HepG2 (cell line): ENCODE data around the gene MEGF10.

Experiments
- CEBPB ChIP-seq: IDR thresholded peaks from 2 replicates; pipeline ENCODE4 v1.6.1; 2011; ENCODE audit warnings: low read depth, low read length, improper control_type of control experiment, borderline replicate concordance
- CTCF ChIP-seq: sonication (generic); formaldehyde crosslinking; IDR thresholded peaks from 2 replicates; pipeline ENCODE4 v1.5.0; 2020; ENCODE audit warnings: mild to moderate bottlenecking, missing genetic modification reagents, moderate library complexity
- E2F1 ChIP-seq: sonication (generic); formaldehyde crosslinking; IDR thresholded peaks from 2 replicates; pipeline ENCODE4 v1.5.0; 2020; ENCODE audit warnings: missing genetic modification reagents
- HMGXB3 ChIP-seq: sonication (generic); formaldehyde crosslinking; IDR thresholded peaks from 2 replicates; pipeline ENCODE4 v1.4.0; 2020; ENCODE audit warnings: missing genetic modification reagents, borderline replicate concordance
- MEIS1 ChIP-seq: sonication (generic); formaldehyde crosslinking; IDR thresholded peaks from 2 replicates; pipeline ENCODE4 v1.9.0; 2021; ENCODE audit warnings: mild to moderate bottlenecking, missing genetic modification reagents, moderate library complexity, borderline replicate concordance
- MLX ChIP-seq: IDR thresholded peaks from 2 replicates; pipeline ENCODE4 v1.6.1; 2016
- POLR2A ChIP-seq, 2 experiments: IDR thresholded peaks; 2 replicates each; pipeline ENCODE4 v1.6.1; 2011; ENCODE audit warnings: low read depth in 2 of 2, low read length in 2 of 2, mild to moderate bottlenecking in 1 of 2, moderate library complexity in 1 of 2; ENCODE audit not compliant: insufficient read depth in 1 of 2
- POLR2AphosphoS2 ChIP-seq: IDR thresholded peaks from 2 replicates; pipeline ENCODE4 v1.6.1; 2011; ENCODE audit warnings: low read depth, low read length, improper control_type of control experiment
- SRF ChIP-seq: IDR thresholded peaks from 2 replicates; pipeline ENCODE4 v1.6.1; 2011; ENCODE audit warnings: mild to moderate bottlenecking, low read depth, low read length, moderate library complexity
- TBP ChIP-seq: sonication (generic); formaldehyde crosslinking; IDR thresholded peaks from 2 replicates; pipeline ENCODE4 v1.5.0; 2020; ENCODE audit warnings: missing genetic modification reagents
- ZBTB7A ChIP-seq: sonication (generic); formaldehyde crosslinking; IDR thresholded peaks from 2 replicates; pipeline ENCODE4 v1.8.0; 2022; ENCODE audit warnings: mild to moderate bottlenecking, missing genetic modification reagents
- ZNF501 ChIP-seq: sonication (generic); formaldehyde crosslinking; IDR thresholded peaks from 2 replicates; pipeline ENCODE4 v1.5.1; 2020; ENCODE audit warnings: mild to moderate bottlenecking, moderate library complexity, missing genetic modification reagents
- ZNF816 ChIP-seq: sonication (generic); formaldehyde crosslinking; IDR thresholded peaks from 2 replicates; pipeline ENCODE4 v1.8.0; 2022; ENCODE audit warnings: missing genetic modification reagents, mild to moderate bottlenecking, borderline replicate concordance

- TF ChIP-seq CEBPB (no peak), ZBTB7A (CRISPR knock-in tag) (no peak), MLX (CRISPR knock-in tag) (no peak), ZNF501 (CRISPR knock-in tag) (no peak), CTCF (CRISPR knock-in tag) (no peak), ZNF816 (CRISPR knock-in tag) (no peak), MEIS1 (CRISPR knock-in tag) (no peak), TBP (CRISPR knock-in tag) (no peak), POLR2A (IDR thresholded peaks at IDR 0.05; ENCODE audit: insufficient read depth in 1 of 2, low read depth in 2 of 2, low read length in 2 of 2) (no peak), HMGXB3 (CRISPR knock-in tag) (no peak), POLR2AphosphoS2 (no peak), SRF (no peak), E2F1 (no peak)
These were observed 12.8 kb downstream of the MEGF10 start for GRCh38 chr5:127303404-127303803.
